Fibroblast of pulmonary artery (primary cell): ENCODE data around the gene YAF2.

Experiments
- DNase-seq: peaks from one replicate; pipeline ENCODE4 v3.0.0-alpha.2; 2010; ENCODE audit warnings: low read depth
- H3K4me3 ChIP-seq: replicated peaks from 2 replicates; pipeline ENCODE4 v1.5.1; 2011; ENCODE audit warnings: low read depth, mild to moderate bottlenecking, control low read depth, low read length, moderate library complexity
- CTCF ChIP-seq: IDR thresholded peaks from 2 replicates; pipeline ENCODE4 v1.5.1; 2011; ENCODE audit warnings: mild to moderate bottlenecking, control low read depth, low read length, inconsistent platforms; ENCODE audit errors: missing control alignments

The YAF2 gene

GRCh38 chr12:42141981-42142606, 96.0 kb downstream of the YAF2 start:
- no peak overlapping the region for H3K4me3 ChIP-seq
- no peak for DNase-seq
- no peak for TF ChIP-seq CTCF

GRCh38 chr12:42140901-42141300, 97.1 kb downstream of the YAF2 start:
- no peak overlapping the region for H3K4me3 ChIP-seq
- DNase-seq: peak; percentile 38
- TF ChIP-seq CTCF: no peak

- H3K4me3 ChIP-seq: no peak overlapping the region
- no peak for TF ChIP-seq CTCF
- peak; percentile 86 for DNase-seq
These were observed 102.7 kb downstream of the YAF2 start for GRCh38 chr12:42135259-42135814.

- no peak for TF ChIP-seq CTCF
- peak; percentile 72 for DNase-seq
- H3K4me3 ChIP-seq: peak overlapping the region; percentile 39
These were observed 107.2 kb downstream of the YAF2 start for GRCh38 chr12:42130672-42131402.

GRCh38 chr12:42129595-42130204, 108.3 kb downstream of the YAF2 start:
- peak; percentile 95 for TF ChIP-seq CTCF

GRCh38 chr12:42128888-42129287, 109.2 kb downstream of the YAF2 start:
- DNase-seq: no peak
- no peak for TF ChIP-seq CTCF
- H3K4me3 ChIP-seq: no peak overlapping the region

More at GRCh38 chr12:42129595-42130204, 108.3 kb downstream of the YAF2 start:
- peak; percentile 83 for DNase-seq
- no peak overlapping the region for H3K4me3 ChIP-seq
